ENCODE measurements around the gene ST6GALNAC3.
A peak's percentile ranks its signal among the peaks of the same experiment; 100 is the strongest.

ST6GALNAC3 gene

GRCh38 chr1:76371941-76372340 is 297.4 kb downstream of the ST6GALNAC3 start:
- no peak for DNase-seq

GRCh38 chr1:76374086-76374485 is 299.5 kb downstream of the ST6GALNAC3 start:
- DNase-seq = peak; percentile 95

- no peak for DNase-seq
Observed at GRCh38 chr1:76377247-76377646, 302.7 kb downstream of the ST6GALNAC3 start.

GRCh38 chr1:76379506-76379905 is 305.0 kb downstream of the ST6GALNAC3 start:
- no peak for DNase-seq

GRCh38 chr1:76381450-76382097 is 307.0 kb downstream of the ST6GALNAC3 start:
- no peak for DNase-seq

- DNase-seq = no peak
Observed at GRCh38 chr1:76388261-76388660, 313.7 kb downstream of the ST6GALNAC3 start.

- DNase-seq = no peak
Observed at GRCh38 chr1:76390456-76390855, 315.9 kb downstream of the ST6GALNAC3 start.

GRCh38 chr1:76395059-76395458 is 320.5 kb downstream of the ST6GALNAC3 start:
- peak; percentile 63 for DNase-seq

GRCh38 chr1:76402128-76402527 is 327.6 kb downstream of the ST6GALNAC3 start:
- no peak for DNase-seq

- DNase-seq = no peak
Observed at GRCh38 chr1:76408303-76408702, 333.8 kb downstream of the ST6GALNAC3 start.

- DNase-seq = no peak
Observed at GRCh38 chr1:76410499-76410898, 336.0 kb downstream of the ST6GALNAC3 start.

GRCh38 chr1:76418531-76418930 is 344.0 kb downstream of the ST6GALNAC3 start:
- DNase-seq = no peak

GRCh38 chr1:76419603-76420002 is 345.1 kb downstream of the ST6GALNAC3 start:
- no peak for DNase-seq

- peak; percentile 9 for DNase-seq
Observed at GRCh38 chr1:76425201-76426145, 350.9 kb downstream of the ST6GALNAC3 start.

- DNase-seq = no peak
Observed at GRCh38 chr1:76426606-76427005, 352.1 kb downstream of the ST6GALNAC3 start.

GRCh38 chr1:76428028-76428427 is 353.5 kb downstream of the ST6GALNAC3 start:
- DNase-seq = no peak

GRCh38 chr1:76430531-76430930 is 356.0 kb downstream of the ST6GALNAC3 start:
- DNase-seq = no peak

- DNase-seq = no peak
Observed at GRCh38 chr1:76433526-76433925, 359.0 kb downstream of the ST6GALNAC3 start.

GRCh38 chr1:76443217-76443616 is 368.7 kb downstream of the ST6GALNAC3 start:
- DNase-seq = no peak

- no peak for DNase-seq
Observed at GRCh38 chr1:76444773-76445172, 370.2 kb downstream of the ST6GALNAC3 start.

- DNase-seq = no peak
Observed at GRCh38 chr1:76450229-76450628, 375.7 kb downstream of the ST6GALNAC3 start.

GRCh38 chr1:76463278-76463677 is 388.7 kb downstream of the ST6GALNAC3 start:
- DNase-seq = no peak

- no peak for DNase-seq
Observed at GRCh38 chr1:76463849-76464248, 389.3 kb downstream of the ST6GALNAC3 start.

- no peak for DNase-seq
Observed at GRCh38 chr1:76465030-76465429, 390.5 kb downstream of the ST6GALNAC3 start.

Measured in NCI-H526 treated with DMSO at 0.1 percent for 48 hours (cell line).